GM23338 (cell line): Measurements from ENCODE around the gene PLEKHG4B. TPM values are rescaled to one million over a fixed set of nuclear protein-coding genes. Genes with fewer than 3 reads are reported as not detected.
A peak's percentile ranks its signal among the peaks of the same experiment; 100 is the strongest.

ENCODE experiments used
- ATAC-seq: fragments of 200-7000 bp; cut with Tn5 transposase; 3 replicates; pipeline ENCODE4 v1.9.1; 2020
- DNase-seq: peaks from one replicate; pipeline ENCODE4 v3.0.0-alpha.2; 2015; ENCODE audit warnings: low spot score
- H2AFZ ChIP-seq: fragments of 200-600 bp; sonication (generic); 2 replicates; pipeline ENCODE4 v1.8.0; 2016; ENCODE audit warnings: antibody characterized with exemption, mild to moderate bottlenecking, moderate library complexity
- H3F3A ChIP-seq: fragments of 200-600 bp; sonication (generic); replicated peaks from 2 replicates; pipeline ENCODE4 v1.8.0; 2017; ENCODE audit warnings: antibody characterized with exemption, mixed run types, low read depth
- H3K27ac ChIP-seq: fragments of 200-600 bp; sonication (generic); 2 replicates; pipeline ENCODE4 v1.6.1; 2016; ENCODE audit warnings: low read depth
- H3K27me3 ChIP-seq: fragments of 200-600 bp; sonication (generic); 2 replicates; pipeline ENCODE4 v1.8.0; 2016; ENCODE audit warnings: mild to moderate bottlenecking, mixed run types, moderate library complexity; ENCODE audit not compliant: insufficient read depth
- H3K36me3 ChIP-seq: fragments of 200-600 bp; sonication (generic); 2 replicates; pipeline ENCODE4 v1.8.0; 2016; ENCODE audit warnings: mild to moderate bottlenecking; ENCODE audit not compliant: insufficient read depth
- H3K4me1 ChIP-seq: fragments of 200-600 bp; sonication (generic); 2 replicates; pipeline ENCODE4 v1.8.0; 2016; ENCODE audit warnings: mild to moderate bottlenecking, moderate library complexity; ENCODE audit not compliant: insufficient read depth
- H3K4me2 ChIP-seq: fragments of 200-600 bp; sonication (generic); 2 replicates; pipeline ENCODE4 v1.7.1; 2017; ENCODE audit warnings: mixed run types
- H3K4me3 ChIP-seq: fragments of 200-600 bp; sonication (generic); 2 replicates; pipeline ENCODE4 v1.6.1; 2016; ENCODE audit warnings: mixed run types
- H3K79me2 ChIP-seq: fragments of 200-600 bp; sonication (generic); replicated peaks from 2 replicates; pipeline ENCODE4 v1.8.0; 2017; ENCODE audit warnings: mild to moderate bottlenecking; ENCODE audit not compliant: insufficient read depth
- H3K9me2 ChIP-seq: fragments of 200-600 bp; sonication (generic); 2 replicates; pipeline ENCODE4 v1.8.0; 2017; ENCODE audit not compliant: insufficient read depth
- H4K20me1 ChIP-seq: fragments of 200-600 bp; sonication (generic); replicated peaks from 2 replicates; pipeline ENCODE4 v1.8.0; 2017; ENCODE audit warnings: mild to moderate bottlenecking; ENCODE audit not compliant: insufficient read depth
- H3K27ac Mint-ChIP-seq: 2 replicates; pipeline ENCODE4 v1.8.0; 2020; ENCODE audit warnings: inconsistent platforms, mild to moderate bottlenecking, moderate library complexity, mixed read lengths
- H3K27me3 Mint-ChIP-seq: 3 replicates; pipeline ENCODE4 v1.8.0; 2022; ENCODE audit warnings: low read depth, mild to moderate bottlenecking, moderate library complexity, mixed read lengths, inconsistent platforms; ENCODE audit not compliant: insufficient read depth, poor library complexity
- H3K36me3 Mint-ChIP-seq: 3 replicates; pipeline ENCODE4 v1.8.0; 2021; ENCODE audit warnings: low read depth, mild to moderate bottlenecking, inconsistent platforms, moderate library complexity, mixed read lengths
- H3K4me1 Mint-ChIP-seq: 3 replicates; pipeline ENCODE4 v1.8.0; 2020; ENCODE audit warnings: mild to moderate bottlenecking, inconsistent platforms, mixed read lengths
- H3K4me3 Mint-ChIP-seq: 3 replicates; pipeline ENCODE4 v1.8.0; 2021; ENCODE audit warnings: moderate library complexity, mild to moderate bottlenecking, inconsistent platforms, mixed read lengths
- H3K9me3 Mint-ChIP-seq: 3 replicates; pipeline ENCODE4 v1.8.0; 2020; ENCODE audit warnings: moderate library complexity, mild to moderate bottlenecking, inconsistent platforms, mixed read lengths
- CREB1 ChIP-seq: fragments of 250-450 bp; sonication (Bioruptor Pico); IDR thresholded peaks from 2 replicates; pipeline ENCODE4 v1.5.0; 2020; ENCODE audit warnings: low read depth, mild to moderate bottlenecking, moderate library complexity
- EZH2 ChIP-seq: fragments of 200-600 bp; sonication (generic); IDR thresholded peaks from one replicate; pipeline ENCODE4 v1.8.0; 2017; ENCODE audit warnings: antibody characterized with exemption, mild to moderate bottlenecking, low read depth; ENCODE audit not compliant: unreplicated experiment
- EZH2phosphoT487 ChIP-seq: fragments of 200-600 bp; sonication (generic); IDR thresholded peaks from one replicate; pipeline ENCODE4 v1.8.1; 2018; ENCODE audit warnings: antibody characterized with exemption; ENCODE audit not compliant: unreplicated experiment
- JUNB ChIP-seq: IDR thresholded peaks from one replicate; pipeline ENCODE4 v1.6.1; 2016; ENCODE audit warnings: antibody characterized with exemption; ENCODE audit not compliant: unreplicated experiment
- NANOG ChIP-seq: IDR thresholded peaks from 2 replicates; pipeline ENCODE4 v1.6.1; 2016; ENCODE audit warnings: antibody characterized with exemption, borderline replicate concordance
- POLR2AphosphoS5 ChIP-seq: IDR thresholded peaks from 2 replicates; pipeline ENCODE4 v1.6.1; 2016; ENCODE audit warnings: antibody characterized with exemption, low read depth
- STAT1 ChIP-seq: IDR thresholded peaks from one replicate; pipeline ENCODE4 v1.6.1; 2016; ENCODE audit warnings: antibody characterized with exemption; ENCODE audit not compliant: unreplicated experiment
- ZNF114 ChIP-seq: fragments of 250-450 bp; sonication (Bioruptor Pico); IDR thresholded peaks from 2 replicates; pipeline ENCODE4 v1.5.0; 2020; ENCODE audit warnings: mild to moderate bottlenecking, moderate library complexity
- ZNF331 ChIP-seq: fragments of 250-450 bp; sonication (Bioruptor Pico); IDR thresholded peaks from 2 replicates; pipeline ENCODE4 v1.5.0; 2020; ENCODE audit warnings: low read depth, mild to moderate bottlenecking, moderate library complexity
- polyA plus RNA-seq: library from polyadenylated mRNA; unstranded; fragments of >200 nt; fragmentation: Nextera tagmentation; extraction: Ambion mirVana; gene quantifications from 2 replicates; pipeline ENCODE4 v1.2.1, GENCODE V29; 2016
- total RNA-seq: library from RNA; depleted of rRNA; stranded (reverse); fragments of >200 nt; shearing (Covaris generic); gene quantifications from 2 replicates; pipeline ENCODE4 v1.2.3, GENCODE V29; 2014
- TF ChIP-seq, protein P1 (sequence below): fragments of 250-450 bp; sonication (Bioruptor Pico); IDR thresholded peaks from 2 replicates; pipeline ENCODE4 v1.5.0; 2020; ENCODE audit warnings: mild to moderate bottlenecking, moderate library complexity
- TF ChIP-seq, protein P2 (sequence below), 2 experiments: fragments of 200-600 bp in 1 of 2; sonication (generic) in 1 of 2; conservative IDR thresholded peaks; 2 replicates each; pipeline versions ENCODE4 v1.5.1 to v1.6.1; 2016 to 2017; ENCODE audit warnings: antibody characterized with exemption in 2 of 2, low read depth in 2 of 2, mild to moderate bottlenecking in 2 of 2, moderate library complexity in 1 of 2
- TF ChIP-seq, protein P3 (sequence below): IDR thresholded peaks from one replicate; pipeline ENCODE4 v1.6.1; 2018; ENCODE audit warnings: antibody characterized with exemption; ENCODE audit not compliant: unreplicated experiment
- TF ChIP-seq, protein P4 (sequence below): IDR thresholded peaks from 2 replicates; pipeline ENCODE4 v1.6.1; 2016; ENCODE audit warnings: antibody characterized with exemption

PLEKHG4B gene
- total and polyA plus RNA-seq, 2 experiments from 2014 or later, result 33.5 to 54.8 TPM

DNA sequence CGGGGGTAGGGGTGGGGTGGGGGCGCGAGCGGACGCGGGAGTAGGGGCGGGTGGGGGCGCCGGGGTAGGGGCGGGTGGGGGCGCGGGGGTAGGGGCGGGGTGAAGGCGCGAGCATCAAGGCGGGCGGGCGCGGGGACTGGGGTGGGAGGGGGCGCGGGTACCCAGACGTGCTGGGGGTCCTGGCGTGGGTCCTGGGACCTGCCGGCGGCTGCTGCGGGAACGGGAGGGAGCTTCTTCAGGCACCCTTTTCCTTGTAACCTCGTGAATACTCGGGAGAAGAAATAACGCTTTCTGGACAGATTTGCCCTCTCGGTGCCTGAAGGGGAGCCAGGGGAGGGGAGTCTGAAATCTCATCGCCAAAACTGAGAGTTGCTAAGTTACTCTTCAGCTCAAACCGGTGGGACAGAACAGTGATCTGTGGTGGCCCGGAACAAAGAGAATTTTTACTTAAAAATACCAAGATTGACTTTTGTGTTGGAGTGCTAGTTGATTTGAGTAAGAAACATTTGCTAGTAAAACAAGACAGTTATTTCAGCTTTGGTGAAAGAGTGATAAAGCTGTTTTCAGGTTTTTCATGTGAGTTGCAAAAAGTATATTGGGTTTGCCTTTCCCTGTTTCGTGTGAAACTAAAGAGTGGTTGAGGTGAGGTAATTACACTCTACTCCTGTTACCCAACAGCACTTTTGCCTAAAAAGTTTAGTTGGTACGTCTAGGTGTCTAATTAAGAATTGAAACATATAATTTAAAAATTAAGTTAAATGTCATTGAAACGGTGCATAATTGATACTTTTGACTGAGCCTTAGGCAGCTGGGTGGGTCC lies 643 bp downstream of the PLEKHG4B start:
- TF ChIP-seq, protein P1, sequence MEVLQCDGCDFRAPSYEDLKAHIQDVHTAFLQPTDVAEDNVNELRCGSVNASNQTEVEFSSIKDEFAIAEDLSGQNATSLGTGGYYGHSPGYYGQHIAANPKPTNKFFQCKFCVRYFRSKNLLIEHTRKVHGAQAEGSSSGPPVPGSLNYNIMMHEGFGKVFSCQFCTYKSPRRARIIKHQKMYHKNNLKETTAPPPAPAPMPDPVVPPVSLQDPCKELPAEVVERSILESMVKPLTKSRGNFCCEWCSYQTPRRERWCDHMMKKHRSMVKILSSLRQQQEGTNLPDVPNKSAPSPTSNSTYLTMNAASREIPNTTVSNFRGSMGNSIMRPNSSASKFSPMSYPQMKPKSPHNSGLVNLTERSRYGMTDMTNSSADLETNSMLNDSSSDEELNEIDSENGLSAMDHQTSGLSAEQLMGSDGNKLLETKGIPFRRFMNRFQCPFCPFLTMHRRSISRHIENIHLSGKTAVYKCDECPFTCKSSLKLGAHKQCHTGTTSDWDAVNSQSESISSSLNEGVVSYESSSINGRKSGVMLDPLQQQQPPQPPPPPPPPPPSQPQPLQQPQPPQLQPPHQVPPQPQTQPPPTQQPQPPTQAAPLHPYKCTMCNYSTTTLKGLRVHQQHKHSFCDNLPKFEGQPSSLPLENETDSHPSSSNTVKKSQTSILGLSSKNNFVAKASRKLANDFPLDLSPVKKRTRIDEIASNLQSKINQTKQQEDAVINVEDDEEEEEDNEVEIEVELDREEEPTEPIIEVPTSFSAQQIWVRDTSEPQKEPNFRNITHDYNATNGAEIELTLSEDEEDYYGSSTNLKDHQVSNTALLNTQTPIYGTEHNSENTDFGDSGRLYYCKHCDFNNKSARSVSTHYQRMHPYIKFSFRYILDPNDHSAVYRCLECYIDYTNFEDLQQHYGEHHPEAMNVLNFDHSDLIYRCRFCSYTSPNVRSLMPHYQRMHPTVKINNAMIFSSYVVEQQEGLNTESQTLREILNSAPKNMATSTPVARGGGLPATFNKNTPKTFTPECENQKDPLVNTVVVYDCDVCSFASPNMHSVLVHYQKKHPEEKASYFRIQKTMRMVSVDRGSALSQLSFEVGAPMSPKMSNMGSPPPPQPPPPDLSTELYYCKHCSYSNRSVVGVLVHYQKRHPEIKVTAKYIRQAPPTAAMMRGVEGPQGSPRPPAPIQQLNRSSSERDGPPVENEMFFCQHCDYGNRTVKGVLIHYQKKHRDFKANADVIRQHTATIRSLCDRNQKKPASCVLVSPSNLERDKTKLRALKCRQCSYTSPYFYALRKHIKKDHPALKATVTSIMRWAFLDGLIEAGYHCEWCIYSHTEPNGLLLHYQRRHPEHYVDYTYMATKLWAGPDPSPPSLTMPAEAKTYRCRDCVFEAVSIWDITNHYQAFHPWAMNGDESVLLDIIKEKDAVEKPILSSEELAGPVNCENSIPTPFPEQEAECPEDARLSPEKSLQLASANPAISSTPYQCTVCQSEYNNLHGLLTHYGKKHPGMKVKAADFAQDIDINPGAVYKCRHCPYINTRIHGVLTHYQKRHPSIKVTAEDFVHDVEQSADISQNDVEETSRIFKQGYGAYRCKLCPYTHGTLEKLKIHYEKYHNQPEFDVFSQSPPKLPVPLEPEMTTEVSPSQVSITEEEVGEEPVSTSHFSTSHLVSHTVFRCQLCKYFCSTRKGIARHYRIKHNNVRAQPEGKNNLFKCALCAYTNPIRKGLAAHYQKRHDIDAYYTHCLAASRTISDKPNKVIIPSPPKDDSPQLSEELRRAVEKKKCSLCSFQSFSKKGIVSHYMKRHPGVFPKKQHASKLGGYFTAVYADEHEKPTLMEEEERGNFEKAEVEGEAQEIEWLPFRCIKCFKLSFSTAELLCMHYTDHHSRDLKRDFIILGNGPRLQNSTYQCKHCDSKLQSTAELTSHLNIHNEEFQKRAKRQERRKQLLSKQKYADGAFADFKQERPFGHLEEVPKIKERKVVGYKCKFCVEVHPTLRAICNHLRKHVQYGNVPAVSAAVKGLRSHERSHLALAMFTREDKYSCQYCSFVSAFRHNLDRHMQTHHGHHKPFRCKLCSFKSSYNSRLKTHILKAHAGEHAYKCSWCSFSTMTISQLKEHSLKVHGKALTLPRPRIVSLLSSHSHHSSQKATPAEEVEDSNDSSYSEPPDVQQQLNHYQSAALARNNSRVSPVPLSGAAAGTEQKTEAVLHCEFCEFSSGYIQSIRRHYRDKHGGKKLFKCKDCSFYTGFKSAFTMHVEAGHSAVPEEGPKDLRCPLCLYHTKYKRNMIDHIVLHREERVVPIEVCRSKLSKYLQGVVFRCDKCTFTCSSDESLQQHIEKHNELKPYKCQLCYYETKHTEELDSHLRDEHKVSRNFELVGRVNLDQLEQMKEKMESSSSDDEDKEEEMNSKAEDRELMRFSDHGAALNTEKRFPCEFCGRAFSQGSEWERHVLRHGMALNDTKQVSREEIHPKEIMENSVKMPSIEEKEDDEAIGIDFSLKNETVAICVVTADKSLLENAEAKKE (CRISPR knock-in tag), result no peak
- TF ChIP-seq, protein P2, sequence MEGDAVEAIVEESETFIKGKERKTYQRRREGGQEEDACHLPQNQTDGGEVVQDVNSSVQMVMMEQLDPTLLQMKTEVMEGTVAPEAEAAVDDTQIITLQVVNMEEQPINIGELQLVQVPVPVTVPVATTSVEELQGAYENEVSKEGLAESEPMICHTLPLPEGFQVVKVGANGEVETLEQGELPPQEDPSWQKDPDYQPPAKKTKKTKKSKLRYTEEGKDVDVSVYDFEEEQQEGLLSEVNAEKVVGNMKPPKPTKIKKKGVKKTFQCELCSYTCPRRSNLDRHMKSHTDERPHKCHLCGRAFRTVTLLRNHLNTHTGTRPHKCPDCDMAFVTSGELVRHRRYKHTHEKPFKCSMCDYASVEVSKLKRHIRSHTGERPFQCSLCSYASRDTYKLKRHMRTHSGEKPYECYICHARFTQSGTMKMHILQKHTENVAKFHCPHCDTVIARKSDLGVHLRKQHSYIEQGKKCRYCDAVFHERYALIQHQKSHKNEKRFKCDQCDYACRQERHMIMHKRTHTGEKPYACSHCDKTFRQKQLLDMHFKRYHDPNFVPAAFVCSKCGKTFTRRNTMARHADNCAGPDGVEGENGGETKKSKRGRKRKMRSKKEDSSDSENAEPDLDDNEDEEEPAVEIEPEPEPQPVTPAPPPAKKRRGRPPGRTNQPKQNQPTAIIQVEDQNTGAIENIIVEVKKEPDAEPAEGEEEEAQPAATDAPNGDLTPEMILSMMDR (conservative IDR thresholded peaks at IDR 0.05; ENCODE audit: low read depth in 2 of 2), result no peak
- TF ChIP-seq, protein P3, sequence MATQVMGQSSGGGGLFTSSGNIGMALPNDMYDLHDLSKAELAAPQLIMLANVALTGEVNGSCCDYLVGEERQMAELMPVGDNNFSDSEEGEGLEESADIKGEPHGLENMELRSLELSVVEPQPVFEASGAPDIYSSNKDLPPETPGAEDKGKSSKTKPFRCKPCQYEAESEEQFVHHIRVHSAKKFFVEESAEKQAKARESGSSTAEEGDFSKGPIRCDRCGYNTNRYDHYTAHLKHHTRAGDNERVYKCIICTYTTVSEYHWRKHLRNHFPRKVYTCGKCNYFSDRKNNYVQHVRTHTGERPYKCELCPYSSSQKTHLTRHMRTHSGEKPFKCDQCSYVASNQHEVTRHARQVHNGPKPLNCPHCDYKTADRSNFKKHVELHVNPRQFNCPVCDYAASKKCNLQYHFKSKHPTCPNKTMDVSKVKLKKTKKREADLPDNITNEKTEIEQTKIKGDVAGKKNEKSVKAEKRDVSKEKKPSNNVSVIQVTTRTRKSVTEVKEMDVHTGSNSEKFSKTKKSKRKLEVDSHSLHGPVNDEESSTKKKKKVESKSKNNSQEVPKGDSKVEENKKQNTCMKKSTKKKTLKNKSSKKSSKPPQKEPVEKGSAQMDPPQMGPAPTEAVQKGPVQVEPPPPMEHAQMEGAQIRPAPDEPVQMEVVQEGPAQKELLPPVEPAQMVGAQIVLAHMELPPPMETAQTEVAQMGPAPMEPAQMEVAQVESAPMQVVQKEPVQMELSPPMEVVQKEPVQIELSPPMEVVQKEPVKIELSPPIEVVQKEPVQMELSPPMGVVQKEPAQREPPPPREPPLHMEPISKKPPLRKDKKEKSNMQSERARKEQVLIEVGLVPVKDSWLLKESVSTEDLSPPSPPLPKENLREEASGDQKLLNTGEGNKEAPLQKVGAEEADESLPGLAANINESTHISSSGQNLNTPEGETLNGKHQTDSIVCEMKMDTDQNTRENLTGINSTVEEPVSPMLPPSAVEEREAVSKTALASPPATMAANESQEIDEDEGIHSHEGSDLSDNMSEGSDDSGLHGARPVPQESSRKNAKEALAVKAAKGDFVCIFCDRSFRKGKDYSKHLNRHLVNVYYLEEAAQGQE, result no peak
- TF ChIP-seq, protein P4, sequence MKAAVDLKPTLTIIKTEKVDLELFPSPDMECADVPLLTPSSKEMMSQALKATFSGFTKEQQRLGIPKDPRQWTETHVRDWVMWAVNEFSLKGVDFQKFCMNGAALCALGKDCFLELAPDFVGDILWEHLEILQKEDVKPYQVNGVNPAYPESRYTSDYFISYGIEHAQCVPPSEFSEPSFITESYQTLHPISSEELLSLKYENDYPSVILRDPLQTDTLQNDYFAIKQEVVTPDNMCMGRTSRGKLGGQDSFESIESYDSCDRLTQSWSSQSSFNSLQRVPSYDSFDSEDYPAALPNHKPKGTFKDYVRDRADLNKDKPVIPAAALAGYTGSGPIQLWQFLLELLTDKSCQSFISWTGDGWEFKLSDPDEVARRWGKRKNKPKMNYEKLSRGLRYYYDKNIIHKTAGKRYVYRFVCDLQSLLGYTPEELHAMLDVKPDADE, result no peak
- no peak for TF ChIP-seq ZNF114
- no peak for TF ChIP-seq JUNB
- TF ChIP-seq STAT1, result no peak
- TF ChIP-seq POLR2AphosphoS5, result no peak
- no peak for TF ChIP-seq CREB1 (CRISPR knock-in tag)
- no peak for TF ChIP-seq ZNF331 (CRISPR knock-in tag)
- TF ChIP-seq NANOG, result no peak
- no peak for TF ChIP-seq EZH2phosphoT487
- no peak for TF ChIP-seq EZH2
- Histone ChIP-seq H3K27ac (peak overlapping the region; percentile 24), H3K27me3 (no peaks in the 10 kb centered on the region), H3F3A (peaks cover 8% of the 10 kb centered on the region), H3K9me2 (no peaks in the 10 kb centered on the region), H3K4me1 (peaks cover 36% of the 10 kb centered on the region), H3K79me2 (peaks cover 43% of the 10 kb centered on the region), H3K36me3 (no peaks in the 10 kb centered on the region), H4K20me1 (peaks cover 13% of the 10 kb centered on the region), H3K4me3 (peak overlapping the region; percentile 79), H2AFZ (no peak overlapping the region), H3K4me2 (peak overlapping the region; percentile 95)
- peaks cover 25% of the 10 kb centered on the region for H3K36me3 Mint-ChIP-seq
- peaks cover 8% of the 10 kb centered on the region for H3K27me3 Mint-ChIP-seq
- peak; percentile 2; the same call in 2 of the 3 replicates for ATAC-seq
- H3K9me3 Mint-ChIP-seq, result no peaks in the 10 kb centered on the region
- peaks cover 62% of the 10 kb centered on the region for H3K4me1 Mint-ChIP-seq
- peak; percentile 67 for DNase-seq
- peak overlapping the region; percentile 87 for H3K4me3 Mint-ChIP-seq
- peak overlapping the region; percentile 52 for H3K27ac Mint-ChIP-seq
